ENCODE measurements around the gene NCAPD3. TPM values are rescaled to one million over a fixed set of nuclear protein-coding genes. Genes with fewer than 3 reads are reported as not detected.

The NCAPD3 gene
- total and polyA plus RNA-seq, 2 donors (not counting 1 experiment from before 2014, with no cell fraction given), result 7.4 to 11.4 TPM

DNA sequence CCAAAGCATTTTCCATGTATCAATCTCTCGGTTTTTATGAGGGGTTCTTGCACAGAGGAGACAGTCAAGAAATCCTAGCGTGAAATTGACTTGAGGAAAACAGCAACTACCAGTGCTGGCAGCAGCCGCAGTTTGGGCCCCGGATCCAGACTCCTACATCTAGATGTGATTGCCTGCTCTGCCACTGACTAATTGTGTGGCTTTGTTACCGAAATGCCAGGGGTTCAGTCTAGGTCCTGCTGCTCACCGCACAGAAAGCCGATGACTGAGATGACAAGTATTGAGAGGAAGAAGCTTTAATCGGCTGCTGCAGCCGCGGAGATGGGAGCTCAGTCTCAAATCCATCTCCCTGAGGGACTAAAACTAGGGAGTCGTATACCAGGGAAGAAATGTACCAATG, 44.2 kb upstream of the NCAPD3 start:
- Histone ChIP-seq H3K9me3 (ENCODE audit: control insufficient read depth, insufficient read depth, low read depth, low read length) (no peaks in the 10 kb centered on the region), H3K36me3 (ENCODE audit: control insufficient read depth, insufficient read depth, low read length) (peaks cover 3% of the 10 kb centered on the region), H3K4me1 (ENCODE audit: control insufficient read depth, extremely low read depth, insufficient read depth, low read length) (no peaks in the 10 kb centered on the region), H3K27me3 (ENCODE audit: control insufficient read depth, insufficient read depth, low read length) (peaks cover 7% of the 10 kb centered on the region), H3K27ac (ENCODE audit: insufficient read depth, low read length) (no peak overlapping the region), H4K20me1 (ENCODE audit: control insufficient read depth, extremely low read depth, insufficient read depth, low read length) (no peaks in the 10 kb centered on the region), H2AFZ (ENCODE audit: low read length) (no peak overlapping the region), H3K4me3 (replicated peaks in 1 of 4; ENCODE audit: control extremely low read depth in 1 of 4, insufficient read depth in 1 of 4, low read depth in 3 of 4, low read length in 4 of 4) (no peak overlapping the region), H3K9ac (ENCODE audit: insufficient read depth, low read length) (no peak overlapping the region), H3K4me2 (ENCODE audit: extremely low read depth, insufficient read depth, low read length) (no peak overlapping the region), H3K79me2 (ENCODE audit: control insufficient read depth, insufficient read depth, low read length) (no peaks in the 10 kb centered on the region)
- TF ChIP-seq EZH2 (IDR thresholded peaks at IDR 0.05; ENCODE audit: low read length, missing control alignments), result no peak
- TF ChIP-seq, protein P1, sequence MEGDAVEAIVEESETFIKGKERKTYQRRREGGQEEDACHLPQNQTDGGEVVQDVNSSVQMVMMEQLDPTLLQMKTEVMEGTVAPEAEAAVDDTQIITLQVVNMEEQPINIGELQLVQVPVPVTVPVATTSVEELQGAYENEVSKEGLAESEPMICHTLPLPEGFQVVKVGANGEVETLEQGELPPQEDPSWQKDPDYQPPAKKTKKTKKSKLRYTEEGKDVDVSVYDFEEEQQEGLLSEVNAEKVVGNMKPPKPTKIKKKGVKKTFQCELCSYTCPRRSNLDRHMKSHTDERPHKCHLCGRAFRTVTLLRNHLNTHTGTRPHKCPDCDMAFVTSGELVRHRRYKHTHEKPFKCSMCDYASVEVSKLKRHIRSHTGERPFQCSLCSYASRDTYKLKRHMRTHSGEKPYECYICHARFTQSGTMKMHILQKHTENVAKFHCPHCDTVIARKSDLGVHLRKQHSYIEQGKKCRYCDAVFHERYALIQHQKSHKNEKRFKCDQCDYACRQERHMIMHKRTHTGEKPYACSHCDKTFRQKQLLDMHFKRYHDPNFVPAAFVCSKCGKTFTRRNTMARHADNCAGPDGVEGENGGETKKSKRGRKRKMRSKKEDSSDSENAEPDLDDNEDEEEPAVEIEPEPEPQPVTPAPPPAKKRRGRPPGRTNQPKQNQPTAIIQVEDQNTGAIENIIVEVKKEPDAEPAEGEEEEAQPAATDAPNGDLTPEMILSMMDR (conservative IDR thresholded peaks at IDR 0.05 in 1 of 2, IDR thresholded peaks at IDR 0.05 in 1 of 2; ENCODE audit: low read depth in 1 of 2, low read length in 2 of 2), result no peak
- peak in 1 of 2 donors; percentile 63 for DNase-seq (ENCODE audit: low read depth in 2 of 2)

DNA sequence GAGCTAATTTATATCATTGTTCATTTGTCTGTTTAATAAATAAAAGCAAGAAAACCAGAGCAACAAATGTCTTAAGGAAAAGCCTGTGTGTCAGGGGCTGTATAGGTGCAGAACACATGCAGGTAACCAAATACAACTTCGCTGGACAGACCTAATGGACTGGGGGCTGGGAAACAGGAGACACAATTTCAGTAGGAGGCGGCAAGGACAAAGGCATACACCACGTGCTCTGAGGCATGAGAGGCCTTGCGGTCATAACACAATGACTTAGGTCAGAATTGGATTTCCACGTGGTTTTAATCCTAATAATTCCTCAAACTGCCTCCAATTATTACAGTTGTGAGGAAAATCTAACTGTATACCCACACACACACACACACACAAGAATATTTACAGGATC, 43.7 kb upstream of the NCAPD3 start:
- H3K9ac ChIP-seq (ENCODE audit: insufficient read depth, low read length), result no peak overlapping the region
- H3K36me3 ChIP-seq (ENCODE audit: control insufficient read depth, insufficient read depth, low read length), result peaks cover 3% of the 10 kb centered on the region
- DNase-seq (ENCODE audit: low read depth in 2 of 2), result no peak
- no peaks in the 10 kb centered on the region for H4K20me1 ChIP-seq (ENCODE audit: control insufficient read depth, extremely low read depth, insufficient read depth, low read length)
- H3K9me3 ChIP-seq (ENCODE audit: control insufficient read depth, insufficient read depth, low read depth, low read length), result no peaks in the 10 kb centered on the region
- no peaks in the 10 kb centered on the region for H3K79me2 ChIP-seq (ENCODE audit: control insufficient read depth, insufficient read depth, low read length)
- H3K4me1 ChIP-seq (ENCODE audit: control insufficient read depth, extremely low read depth, insufficient read depth, low read length), result no peaks in the 10 kb centered on the region
- TF ChIP-seq, protein P1 (conservative IDR thresholded peaks at IDR 0.05 in 1 of 2, IDR thresholded peaks at IDR 0.05 in 1 of 2; ENCODE audit: low read depth in 1 of 2, low read length in 2 of 2), result no peak
- no peak for TF ChIP-seq EZH2 (IDR thresholded peaks at IDR 0.05; ENCODE audit: low read length, missing control alignments)
- H3K4me3 ChIP-seq (replicated peaks in 1 of 4; ENCODE audit: control extremely low read depth in 1 of 4, insufficient read depth in 1 of 4, low read depth in 3 of 4, low read length in 4 of 4), result no peak overlapping the region
- no peak overlapping the region for H2AFZ ChIP-seq (ENCODE audit: low read length)
- H3K27me3 ChIP-seq (ENCODE audit: control insufficient read depth, insufficient read depth, low read length), result peaks cover 3% of the 10 kb centered on the region
- H3K27ac ChIP-seq (ENCODE audit: insufficient read depth, low read length), result no peak overlapping the region
- no peak overlapping the region for H3K4me2 ChIP-seq (ENCODE audit: extremely low read depth, insufficient read depth, low read length)

DNA sequence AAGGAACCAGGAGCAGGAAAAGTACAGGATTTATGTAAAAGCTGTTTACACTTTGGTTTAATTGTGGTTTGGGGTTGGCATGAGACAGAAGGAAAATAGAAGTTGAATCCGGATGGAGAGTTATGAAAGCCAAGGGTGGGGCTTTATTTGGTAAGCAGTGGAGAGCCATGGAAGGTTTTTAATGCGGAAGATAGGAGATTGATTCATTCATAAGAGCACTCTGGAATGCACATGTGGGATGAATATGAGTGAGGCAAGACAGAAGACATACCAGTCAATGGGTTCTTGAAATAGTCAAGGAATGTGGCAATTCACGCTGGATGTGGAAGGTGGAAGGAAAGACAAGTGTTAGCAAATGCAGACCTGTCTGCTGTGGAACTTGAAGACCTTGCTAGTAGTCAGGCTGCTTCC, 43.1 kb upstream of the NCAPD3 start:
- Histone ChIP-seq H3K4me2 (ENCODE audit: extremely low read depth, insufficient read depth, low read length) (no peak overlapping the region), H3K4me1 (ENCODE audit: control insufficient read depth, extremely low read depth, insufficient read depth, low read length) (no peaks in the 10 kb centered on the region), H3K4me3 (replicated peaks in 1 of 4; ENCODE audit: control extremely low read depth in 1 of 4, insufficient read depth in 1 of 4, low read depth in 3 of 4, low read length in 4 of 4) (no peak overlapping the region), H3K27me3 (ENCODE audit: control insufficient read depth, insufficient read depth, low read length) (peaks cover 1% of the 10 kb centered on the region), H4K20me1 (ENCODE audit: control insufficient read depth, extremely low read depth, insufficient read depth, low read length) (no peaks in the 10 kb centered on the region), H3K36me3 (ENCODE audit: control insufficient read depth, insufficient read depth, low read length) (peaks cover 3% of the 10 kb centered on the region), H3K9me3 (ENCODE audit: control insufficient read depth, insufficient read depth, low read depth, low read length) (no peaks in the 10 kb centered on the region), H3K27ac (ENCODE audit: insufficient read depth, low read length) (no peak overlapping the region), H3K9ac (ENCODE audit: insufficient read depth, low read length) (no peak overlapping the region), H2AFZ (ENCODE audit: low read length) (no peak overlapping the region), H3K79me2 (ENCODE audit: control insufficient read depth, insufficient read depth, low read length) (no peaks in the 10 kb centered on the region)
- TF ChIP-seq EZH2 (IDR thresholded peaks at IDR 0.05; ENCODE audit: low read length, missing control alignments), result no peak
- TF ChIP-seq, protein P1 (conservative IDR thresholded peaks at IDR 0.05 in 1 of 2, IDR thresholded peaks at IDR 0.05 in 1 of 2; ENCODE audit: low read depth in 1 of 2, low read length in 2 of 2), result no peak
- DNase-seq (ENCODE audit: low read depth in 2 of 2), result peak; percentile 86 to 88

All from fibroblast of lung (primary cell).